Measurements from ENCODE around the gene MRPL55. TPM values are rescaled to one million over a fixed set of nuclear protein-coding genes. Genes with fewer than 3 reads are reported as not detected.

The MRPL55 gene
- total and polyA plus RNA-seq, 2 of the 13 experiments (the other 11 are each of a cell fraction or from before 2014, with no cell fraction given): 58.6 to 92.9 TPM

GRCh38 chr1:228082214-228082917, 26.7 kb downstream of the MRPL55 start, which contains the start of gene ARF1 (continued):
- TF ChIP-seq, protein P1, sequence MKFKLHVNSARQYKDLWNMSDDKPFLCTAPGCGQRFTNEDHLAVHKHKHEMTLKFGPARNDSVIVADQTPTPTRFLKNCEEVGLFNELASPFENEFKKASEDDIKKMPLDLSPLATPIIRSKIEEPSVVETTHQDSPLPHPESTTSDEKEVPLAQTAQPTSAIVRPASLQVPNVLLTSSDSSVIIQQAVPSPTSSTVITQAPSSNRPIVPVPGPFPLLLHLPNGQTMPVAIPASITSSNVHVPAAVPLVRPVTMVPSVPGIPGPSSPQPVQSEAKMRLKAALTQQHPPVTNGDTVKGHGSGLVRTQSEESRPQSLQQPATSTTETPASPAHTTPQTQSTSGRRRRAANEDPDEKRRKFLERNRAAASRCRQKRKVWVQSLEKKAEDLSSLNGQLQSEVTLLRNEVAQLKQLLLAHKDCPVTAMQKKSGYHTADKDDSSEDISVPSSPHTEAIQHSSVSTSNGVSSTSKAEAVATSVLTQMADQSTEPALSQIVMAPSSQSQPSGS (CRISPR knock-in tag; IDR thresholded peaks at IDR 0.05): 0 out of 2 replicates have a peak, but pooled peaks have one; percentile 30
- TF ChIP-seq ZNF143 (CRISPR knock-in tag; IDR thresholded peaks at IDR 0.05) (peak; percentile 88), NFE2 (CRISPR knock-in tag; IDR thresholded peaks at IDR 0.05) (no peak), CBFB (CRISPR knock-in tag; IDR thresholded peaks at IDR 0.05) (no peak; the same call in 1 of the 2 replicates), ZNF382 (CRISPR knock-in tag; IDR thresholded peaks at IDR 0.05; ENCODE audit: borderline replicate concordance) (no peak), TAF15 (IDR thresholded peaks at IDR 0.05; ENCODE audit: low read depth, low read length, poor library complexity, severe bottlenecking) (no peak), HHEX (CRISPR knock-in tag; IDR thresholded peaks at IDR 0.05) (no peak), SAFB2 (CRISPR knock-in tag; IDR thresholded peaks at IDR 0.05; ENCODE audit: borderline replicate concordance, low read depth) (no peak; the same call in 1 of the 2 replicates), POLR2G (IDR thresholded peaks at IDR 0.05; ENCODE audit: low read depth, low read length) (peak; percentile 83), PHB2 (IDR thresholded peaks at IDR 0.05; ENCODE audit: partially characterized antibody) (no peak), ZNF33B (CRISPR knock-in tag; IDR thresholded peaks at IDR 0.05) (0 out of 2 replicates have a peak, but pooled peaks have one; percentile 70), ZNF891 (CRISPR knock-in tag; IDR thresholded peaks at IDR 0.05) (0 out of 2 replicates have a peak, but pooled peaks have one; percentile 1), ZNF20 (CRISPR knock-in tag; IDR thresholded peaks at IDR 0.05) (no peak), KDM4B (CRISPR knock-in tag; IDR thresholded peaks at IDR 0.05) (no peak), ZFP90 (CRISPR knock-in tag; IDR thresholded peaks at IDR 0.05; ENCODE audit: borderline replicate concordance) (peak; percentile 79; the same call in 1 of the 2 replicates), HNRNPLL (IDR thresholded peaks at IDR 0.05; ENCODE audit: low read depth, low read length, poor library complexity, severe bottlenecking) (peak; percentile 93), YEATS4 (CRISPR knock-in tag; IDR thresholded peaks at IDR 0.05; ENCODE audit: borderline replicate concordance) (peak; percentile 98), CREM (IDR thresholded peaks at IDR 0.05) (no peak), CREM (CRISPR knock-in tag; IDR thresholded peaks at IDR 0.05) (0 out of 2 replicates have a peak, but pooled peaks have one; percentile 33), IRF9 (CRISPR knock-in tag; IDR thresholded peaks at IDR 0.05; ENCODE audit: borderline replicate concordance) (peak; percentile 81; the same call in 1 of the 2 replicates), ZNF460 (CRISPR knock-in tag; IDR thresholded peaks at IDR 0.05; ENCODE audit: borderline replicate concordance) (no peak), ZNF446 (CRISPR knock-in tag; IDR thresholded peaks at IDR 0.05) (peak; percentile 56; the same call in 1 of the 2 replicates), ATF7 (IDR thresholded peaks at IDR 0.05) (no peak), ATF7 (CRISPR knock-in tag; IDR thresholded peaks at IDR 0.05) (no peak), MZF1 (CRISPR knock-in tag; IDR thresholded peaks at IDR 0.05; ENCODE audit: borderline replicate concordance) (no peak), SUZ12 (IDR thresholded peaks at IDR 0.05; ENCODE audit: low read depth, low read length) (peak; percentile 50), ERF (CRISPR knock-in tag; IDR thresholded peaks at IDR 0.05) (peak; percentile 57; the same call in 1 of the 2 replicates), ZNF713 (CRISPR knock-in tag; IDR thresholded peaks at IDR 0.05) (no peak), ZSCAN12 (CRISPR knock-in tag; IDR thresholded peaks at IDR 0.05) (no peak), ZNF441 (CRISPR knock-in tag; IDR thresholded peaks at IDR 0.05; ENCODE audit: borderline replicate concordance) (no peak; the same call in 1 of the 2 replicates), SRF (IDR thresholded peaks at IDR 0.05; ENCODE audit: low read depth, low read length) (no peak), ESRRA (CRISPR knock-in tag; IDR thresholded peaks at IDR 0.05; ENCODE audit: low read depth) (0 out of 2 replicates have a peak, but pooled peaks have one; percentile 38)

Data from HepG2 (cell line).